ENCODE results near the gene DVL3. TPM values are rescaled to one million over a fixed set of nuclear protein-coding genes. Genes with fewer than 3 reads are reported as not detected.
A peak's percentile ranks its signal among the peaks of the same experiment; 100 is the strongest.

DVL3 gene
- total RNA-seq, 2 donors from 2014 or later, result 52.3 to 60.3 TPM

DNA sequence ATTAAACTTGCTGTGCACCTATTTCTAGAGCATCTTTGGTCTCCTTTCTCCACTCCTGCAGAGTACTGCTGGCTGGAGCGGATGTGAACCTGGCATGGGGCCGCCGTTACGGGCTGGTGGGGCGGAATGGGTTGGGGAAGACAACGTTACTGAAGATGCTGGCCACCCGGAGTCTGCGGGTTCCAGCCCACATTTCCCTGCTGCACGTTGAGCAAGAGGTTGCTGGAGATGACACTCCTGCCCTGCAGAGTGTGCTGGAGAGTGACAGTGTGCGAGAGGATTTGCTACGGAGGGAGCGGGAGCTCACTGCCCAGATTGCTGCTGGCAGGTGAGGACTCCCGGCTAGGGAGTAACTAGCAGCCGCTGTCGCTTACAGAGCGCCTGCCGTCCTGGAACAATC is 32.9 kb downstream of the DVL3 start:
- Mint-ChIP-seq H3K4me3 (peak overlapping the region; percentile 98), H3K27me3 (no peaks in the 10 kb centered on the region), H3K4me1 (ENCODE audit: low read depth in 2 of 2) (peaks cover 39 to 41% of the 10 kb centered on the region in 2 donors), H3K27ac (peak overlapping the region in 1 of 2 donors; percentile 95), H3K9me3 (no peaks in the 10 kb centered on the region), H3K36me3 (peaks cover 30% of the 10 kb centered on the region)
- DNase-seq (ENCODE audit: low spot score), result no peak
- no peak for ATAC-seq

DNA sequence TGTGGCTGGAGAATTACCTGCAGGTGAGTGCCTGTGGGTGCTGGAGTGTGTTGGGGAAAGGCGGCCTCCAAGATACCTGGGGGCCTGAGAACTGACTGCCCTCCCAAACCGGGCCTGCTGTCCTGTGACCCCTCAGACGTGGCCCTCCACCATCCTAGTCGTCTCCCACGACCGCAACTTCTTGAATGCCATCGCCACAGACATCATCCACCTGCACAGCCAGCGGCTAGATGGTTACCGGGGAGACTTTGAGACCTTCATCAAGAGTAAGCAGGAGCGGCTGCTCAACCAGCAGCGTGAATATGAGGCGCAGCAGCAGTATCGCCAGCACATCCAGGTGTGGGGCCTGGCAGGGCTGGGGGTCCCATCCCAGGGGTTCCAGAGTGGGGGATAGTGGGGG is 34.2 kb downstream of the DVL3 start:
- Mint-ChIP-seq H3K4me1 (ENCODE audit: low read depth in 2 of 2) (peaks cover 41 to 42% of the 10 kb centered on the region in 2 donors), H3K27ac (no peak overlapping the region), H3K9me3 (no peaks in the 10 kb centered on the region), H3K27me3 (no peaks in the 10 kb centered on the region), H3K4me3 (no peak overlapping the region), H3K36me3 (peaks cover 32% of the 10 kb centered on the region)
- DNase-seq (ENCODE audit: low spot score) (no peak), ATAC-seq (no peak)

DNA sequence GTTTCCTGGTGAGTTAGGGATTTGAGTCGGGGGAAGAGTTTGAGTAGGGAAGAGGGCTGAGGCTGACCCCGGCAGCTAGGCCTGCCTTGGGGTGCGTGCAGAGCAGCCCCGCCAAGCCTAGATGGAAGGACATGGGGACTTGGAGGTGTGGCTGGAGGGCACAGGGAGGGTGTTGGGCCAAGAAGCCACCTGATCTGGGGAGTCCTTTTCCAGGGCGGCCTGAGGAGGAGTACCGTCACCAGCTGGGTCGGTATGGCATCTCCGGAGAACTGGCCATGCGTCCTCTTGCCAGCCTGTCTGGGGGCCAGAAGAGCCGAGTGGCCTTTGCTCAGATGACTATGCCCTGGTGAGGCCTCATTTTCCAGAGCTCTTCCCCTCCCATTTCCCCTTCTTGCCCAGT is 37.7 kb downstream of the DVL3 start:
- H3K4me1 Mint-ChIP-seq (ENCODE audit: low read depth in 2 of 2), result peaks cover 15 to 19% of the 10 kb centered on the region in 2 donors
- H3K9me3 Mint-ChIP-seq, result no peaks in the 10 kb centered on the region
- H3K27me3 Mint-ChIP-seq, result no peaks in the 10 kb centered on the region
- H3K36me3 Mint-ChIP-seq, result peaks cover 25% of the 10 kb centered on the region
- ATAC-seq (no peak), DNase-seq (ENCODE audit: low spot score) (no peak)
- no peak overlapping the region for H3K4me3 Mint-ChIP-seq
- H3K27ac Mint-ChIP-seq, result no peak overlapping the region

DNA sequence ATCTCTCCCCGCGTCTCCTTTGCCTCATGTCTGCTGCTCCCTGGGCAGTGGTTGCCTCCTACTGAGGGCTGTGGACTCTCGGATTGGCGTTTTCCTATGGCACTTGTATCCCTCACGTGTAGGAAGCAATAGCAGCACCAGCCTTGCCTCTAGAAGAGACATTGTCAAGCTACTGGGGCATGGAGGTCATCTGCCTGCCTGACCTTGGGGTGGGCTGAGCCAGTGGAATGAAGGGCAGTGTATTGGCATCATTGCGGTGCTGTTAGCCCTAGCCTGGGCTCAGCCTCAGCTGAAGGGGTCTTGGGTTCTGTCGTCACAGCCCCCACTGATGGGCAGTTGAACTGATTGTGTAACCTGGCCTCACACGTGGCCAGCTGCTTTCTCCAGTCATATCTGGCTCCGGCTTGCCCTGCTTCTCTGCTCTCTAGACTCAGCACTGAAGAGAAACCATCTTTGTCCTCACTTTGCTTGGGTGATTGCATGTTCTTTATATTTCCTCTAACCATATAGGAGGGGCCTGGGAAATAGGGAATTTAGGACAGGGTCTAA is 38.9 kb downstream of the DVL3 start:
- Mint-ChIP-seq H3K27ac (no peak overlapping the region), H3K4me3 (no peak overlapping the region), H3K36me3 (peaks cover 22% of the 10 kb centered on the region), H3K4me1 (ENCODE audit: low read depth in 2 of 2) (peaks cover 5 to 8% of the 10 kb centered on the region in 2 donors), H3K9me3 (no peaks in the 10 kb centered on the region), H3K27me3 (no peaks in the 10 kb centered on the region)
- DNase-seq (ENCODE audit: low spot score) (no peak), ATAC-seq (no peak)

DNA sequence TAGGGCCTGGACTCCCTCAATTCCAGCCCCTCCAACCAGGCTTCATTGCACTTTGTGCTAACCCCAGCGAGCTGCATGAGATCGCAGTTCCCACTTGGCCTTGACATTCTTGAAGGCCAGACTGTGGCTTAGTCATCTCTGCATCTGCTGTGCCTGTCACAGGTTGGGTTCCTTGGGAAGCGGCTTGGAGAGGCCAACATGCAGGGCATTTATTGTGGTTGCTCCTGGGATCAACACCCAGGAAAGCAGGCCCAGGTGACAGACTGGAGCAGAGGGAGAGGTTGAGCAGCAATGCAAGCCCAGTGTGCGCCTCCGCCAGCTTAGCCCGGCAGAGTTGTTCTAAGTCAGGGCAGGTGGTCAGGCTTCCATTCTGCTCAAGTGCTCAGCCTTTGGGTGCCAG is 41.4 kb downstream of the DVL3 start:
- no peak overlapping the region for H3K4me3 Mint-ChIP-seq
- H3K27me3 Mint-ChIP-seq, result no peaks in the 10 kb centered on the region
- peaks cover 0 to 3% of the 10 kb centered on the region in 2 donors for H3K4me1 Mint-ChIP-seq (ENCODE audit: low read depth in 2 of 2)
- peaks cover 13% of the 10 kb centered on the region for H3K36me3 Mint-ChIP-seq
- H3K9me3 Mint-ChIP-seq, result no peaks in the 10 kb centered on the region
- DNase-seq (ENCODE audit: low spot score) (no peak), ATAC-seq (no peak)
- H3K27ac Mint-ChIP-seq, result no peak overlapping the region

DNA sequence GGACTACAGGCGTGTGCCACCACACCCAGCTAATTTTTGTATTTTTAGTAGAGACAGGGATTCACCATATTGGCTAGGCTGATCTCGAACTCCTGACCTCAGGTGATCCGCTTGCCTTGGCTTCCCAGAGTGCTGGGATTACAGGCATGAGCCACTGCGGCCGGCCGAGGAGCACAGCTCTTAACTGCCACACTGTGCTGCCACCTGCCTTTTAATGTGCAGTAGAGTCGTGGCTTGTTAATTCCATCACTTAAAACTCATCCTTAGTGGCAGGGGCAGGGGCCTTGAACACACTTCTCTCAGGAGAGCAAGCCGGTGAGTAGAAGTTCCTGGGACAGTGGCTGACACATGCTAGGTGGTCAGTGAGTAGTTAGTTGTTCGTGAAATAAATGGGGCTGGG is 43.3 kb downstream of the DVL3 start:
- DNase-seq (ENCODE audit: low spot score) (no peak), ATAC-seq (peak in 1 of 2 donors; percentile 12)
- Mint-ChIP-seq H3K4me3 (no peak overlapping the region), H3K36me3 (peaks cover 8% of the 10 kb centered on the region), H3K27ac (no peak overlapping the region), H3K27me3 (no peaks in the 10 kb centered on the region), H3K4me1 (ENCODE audit: low read depth in 2 of 2) (no peaks in the 10 kb centered on the region), H3K9me3 (no peaks in the 10 kb centered on the region)

DNA sequence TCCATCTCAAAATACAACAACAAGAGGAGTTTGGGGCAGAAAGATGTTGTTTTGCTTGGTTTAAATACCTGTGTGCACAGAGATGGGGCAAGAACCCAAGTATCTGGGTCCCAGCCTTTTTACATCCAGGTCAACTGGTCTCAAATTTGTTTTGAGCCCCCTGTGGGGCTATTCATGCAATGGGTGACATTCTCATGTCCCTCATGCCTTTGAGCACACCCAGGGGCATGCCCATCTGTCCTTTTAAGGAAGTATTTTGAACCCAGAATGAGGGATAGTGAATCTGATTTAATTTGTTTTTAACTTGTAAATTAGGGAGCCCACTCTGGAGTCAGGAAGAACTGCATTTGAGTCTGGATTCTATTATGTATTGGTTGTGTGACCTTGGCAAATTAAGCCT is 45.6 kb downstream of the DVL3 start:
- DNase-seq (ENCODE audit: low spot score), result no peak
- Mint-ChIP-seq H3K27me3 (peaks cover 4 to 6% of the 10 kb centered on the region in 2 donors), H3K4me3 (no peak overlapping the region), H3K36me3 (no peaks in the 10 kb centered on the region), H3K9me3 (no peaks in the 10 kb centered on the region), H3K4me1 (ENCODE audit: low read depth in 2 of 2) (no peaks in the 10 kb centered on the region), H3K27ac (no peak overlapping the region)
- no peak for ATAC-seq

DNA sequence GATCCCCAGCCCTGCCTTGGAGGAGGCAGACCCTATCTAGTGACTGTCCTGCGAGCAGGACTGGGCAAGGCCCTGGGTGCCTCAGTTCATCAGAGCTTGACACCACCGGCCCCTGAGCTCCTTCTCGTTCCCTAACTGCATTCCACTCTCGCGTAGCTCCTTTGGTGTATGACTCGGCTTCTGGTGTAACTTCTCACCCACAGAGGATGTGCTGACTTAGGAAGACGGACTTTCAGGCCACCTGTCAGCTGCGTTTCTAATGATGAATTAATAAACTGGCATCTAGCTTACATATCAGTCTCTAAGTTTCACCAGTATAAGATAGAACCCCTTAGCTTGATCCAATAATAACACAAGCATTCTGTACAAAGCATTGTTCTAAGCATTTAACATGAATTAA is 48.3 kb downstream of the DVL3 start:
- H3K9me3 Mint-ChIP-seq, result no peaks in the 10 kb centered on the region
- no peak overlapping the region for H3K27ac Mint-ChIP-seq
- no peaks in the 10 kb centered on the region for H3K36me3 Mint-ChIP-seq
- peaks cover 15 to 20% of the 10 kb centered on the region in 2 donors for H3K27me3 Mint-ChIP-seq
- no peak overlapping the region for H3K4me3 Mint-ChIP-seq
- no peak for DNase-seq (ENCODE audit: low spot score)
- H3K4me1 Mint-ChIP-seq (ENCODE audit: low read depth in 2 of 2), result no peaks in the 10 kb centered on the region
- peak in 1 of 2 donors; percentile 50 for ATAC-seq

DNA sequence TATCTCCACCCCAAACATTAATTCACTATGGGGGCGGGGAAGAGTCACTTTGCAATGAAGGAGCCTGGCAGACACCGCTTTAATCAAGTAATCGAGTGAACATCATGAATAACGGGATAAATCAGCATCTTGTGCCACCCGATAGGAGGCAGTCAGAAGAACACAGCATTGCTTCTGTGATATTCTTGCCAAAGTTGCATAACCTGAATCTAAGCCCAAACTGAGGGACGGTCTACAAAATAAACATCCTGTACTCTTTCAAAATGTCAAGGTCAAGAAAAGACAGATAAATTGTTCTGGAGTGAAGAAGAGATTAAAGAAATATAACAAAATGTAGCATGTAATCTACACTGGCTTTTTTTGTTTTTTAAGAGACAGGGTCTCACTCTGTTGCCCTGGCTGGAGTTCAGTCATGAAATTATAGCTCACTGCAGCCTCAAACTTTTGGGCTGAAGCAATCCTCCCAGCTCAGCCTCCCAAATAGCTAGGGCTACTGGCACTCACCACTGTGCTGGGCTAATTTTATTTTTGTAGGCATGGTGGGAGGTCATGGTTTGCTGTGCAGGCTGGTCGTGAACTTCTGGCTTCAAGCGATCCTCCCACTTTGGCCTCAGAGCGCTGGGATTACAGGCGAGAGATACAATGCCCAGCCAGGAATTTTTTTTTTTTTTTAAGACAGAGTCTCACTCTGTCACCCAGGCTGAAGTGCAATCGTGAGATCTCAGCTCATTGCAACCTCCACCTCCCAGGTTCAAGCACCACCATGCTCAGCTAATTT is 54.2 kb downstream of the DVL3 start:
- Mint-ChIP-seq H3K27me3 (peaks cover 20 to 26% of the 10 kb centered on the region in 2 donors), H3K27ac (no peak overlapping the region), H3K4me3 (no peak overlapping the region), H3K9me3 (no peaks in the 10 kb centered on the region), H3K36me3 (no peaks in the 10 kb centered on the region), H3K4me1 (ENCODE audit: low read depth in 2 of 2) (no peaks in the 10 kb centered on the region)
- ATAC-seq (no peak), DNase-seq (ENCODE audit: low spot score) (no peak)

DNA sequence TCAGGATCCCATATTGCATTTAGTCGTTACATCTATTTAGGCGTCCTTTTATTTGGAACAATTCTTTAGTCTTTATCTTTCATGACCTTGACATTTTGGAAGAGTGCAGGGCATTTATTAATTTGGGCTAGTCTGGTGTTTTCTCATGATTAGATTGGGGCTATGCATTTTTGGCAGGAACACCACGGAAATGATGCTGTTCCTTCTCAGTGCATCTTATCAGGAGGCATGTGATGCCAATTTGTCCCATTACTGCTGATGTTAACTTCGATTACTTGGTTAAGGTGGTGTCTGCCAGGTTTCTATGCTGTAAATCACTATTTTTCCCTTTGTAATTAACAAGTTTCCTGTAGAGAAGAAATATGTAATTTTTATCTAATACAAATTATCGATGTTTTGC is 56.1 kb downstream of the DVL3 start:
- Mint-ChIP-seq H3K27ac (no peak overlapping the region), H3K36me3 (no peaks in the 10 kb centered on the region), H3K4me3 (no peak overlapping the region), H3K9me3 (no peaks in the 10 kb centered on the region), H3K27me3 (peaks cover 16 to 23% of the 10 kb centered on the region in 2 donors), H3K4me1 (ENCODE audit: low read depth in 2 of 2) (no peaks in the 10 kb centered on the region)
- ATAC-seq (no peak), DNase-seq (ENCODE audit: low spot score) (no peak)

DNA sequence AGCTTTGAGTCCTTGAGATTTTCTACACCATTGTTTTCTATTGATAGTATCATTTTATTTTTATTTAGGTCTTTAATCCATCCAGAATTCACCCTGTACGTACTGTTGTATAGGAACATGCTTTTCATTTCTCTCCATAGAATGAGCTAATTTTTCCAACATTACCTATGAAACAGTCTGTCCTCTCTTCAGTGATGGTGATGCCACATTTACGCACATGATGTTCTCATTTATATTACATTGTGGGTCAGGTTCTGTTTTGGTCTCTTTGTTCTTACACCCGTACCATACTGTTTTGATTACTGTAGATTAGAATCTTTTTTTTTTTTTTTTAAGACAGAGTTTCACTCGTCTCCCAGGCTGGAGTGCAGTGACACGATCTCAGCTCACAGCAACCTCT is 56.5 kb downstream of the DVL3 start:
- Mint-ChIP-seq H3K4me3 (no peak overlapping the region), H3K9me3 (no peaks in the 10 kb centered on the region), H3K27ac (no peak overlapping the region), H3K4me1 (ENCODE audit: low read depth in 2 of 2) (no peaks in the 10 kb centered on the region), H3K36me3 (no peaks in the 10 kb centered on the region), H3K27me3 (peaks cover 12 to 18% of the 10 kb centered on the region in 2 donors)
- ATAC-seq, result no peak
- no peak for DNase-seq (ENCODE audit: low spot score)

DNA sequence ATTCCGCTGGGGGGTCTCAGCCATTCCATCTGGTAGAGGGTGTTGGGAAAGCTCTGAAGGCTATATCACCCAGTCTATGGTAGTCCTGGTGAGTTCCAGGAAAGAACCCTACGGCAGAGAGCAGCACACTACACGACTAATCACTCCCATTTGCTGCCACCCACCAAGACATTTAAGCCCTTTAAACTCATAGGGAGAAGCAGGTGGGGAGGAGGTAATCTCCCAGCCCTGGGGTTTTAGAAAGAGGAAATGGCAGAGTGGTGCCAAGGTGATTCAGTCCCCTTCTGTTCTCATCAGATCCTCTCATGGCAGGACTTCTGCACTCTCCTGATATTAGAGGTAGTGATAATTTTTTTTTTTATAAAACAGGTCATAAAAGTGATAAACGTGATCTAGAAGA is 63.6 kb downstream of the DVL3 start:
- H3K27me3 Mint-ChIP-seq, result peaks cover 13 to 18% of the 10 kb centered on the region in 2 donors
- DNase-seq (ENCODE audit: low spot score) (no peak), ATAC-seq (no peak)
- no peaks in the 10 kb centered on the region for H3K4me1 Mint-ChIP-seq (ENCODE audit: low read depth in 2 of 2)
- H3K4me3 Mint-ChIP-seq, result no peak overlapping the region
- no peak overlapping the region for H3K27ac Mint-ChIP-seq
- H3K9me3 Mint-ChIP-seq, result no peaks in the 10 kb centered on the region
- no peaks in the 10 kb centered on the region for H3K36me3 Mint-ChIP-seq

DNA sequence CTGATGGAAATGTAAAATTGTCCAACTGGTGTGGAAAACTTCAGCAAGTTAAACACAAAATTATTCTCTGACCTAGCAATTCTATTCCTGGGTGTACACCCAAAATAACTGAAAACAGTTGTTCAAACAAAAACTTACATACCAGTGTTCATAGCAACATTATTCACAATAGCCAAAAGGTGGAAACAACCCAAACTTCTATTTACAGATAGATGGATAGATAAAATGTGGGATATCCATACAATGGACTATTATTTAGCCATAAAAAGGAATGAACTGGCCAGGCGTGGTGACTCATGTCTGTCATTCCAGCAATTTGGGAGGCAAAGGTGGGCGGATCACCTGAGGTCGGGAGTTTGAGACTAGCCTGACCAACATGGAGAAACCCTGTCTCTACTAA is 67.3 kb downstream of the DVL3 start:
- H3K27me3 Mint-ChIP-seq, result peaks cover 22 to 33% of the 10 kb centered on the region in 2 donors
- H3K27ac Mint-ChIP-seq, result no peak overlapping the region
- DNase-seq (ENCODE audit: low spot score), result no peak
- H3K4me3 Mint-ChIP-seq, result no peak overlapping the region
- no peak for ATAC-seq
- no peaks in the 10 kb centered on the region for H3K36me3 Mint-ChIP-seq
- H3K4me1 Mint-ChIP-seq (ENCODE audit: low read depth in 2 of 2), result no peaks in the 10 kb centered on the region
- H3K9me3 Mint-ChIP-seq, result no peaks in the 10 kb centered on the region
